Stimulated activated CD4-positive, alpha-beta T cell treated with anti-CD3 and anti-CD28 coated beads, Interleukin-15, amount 100 ng/mL, for 1 hour (primary cell): ENCODE results near the gene TACC2.

ENCODE experiments used
- DNase-seq, 2 donors: peaks; one replicate each; pipeline ENCODE4 v3.0.0-alpha.2; 2020; ENCODE audit warnings: low read depth in 1 of 2, low spot score in 1 of 2

Gene TACC2

DNA sequence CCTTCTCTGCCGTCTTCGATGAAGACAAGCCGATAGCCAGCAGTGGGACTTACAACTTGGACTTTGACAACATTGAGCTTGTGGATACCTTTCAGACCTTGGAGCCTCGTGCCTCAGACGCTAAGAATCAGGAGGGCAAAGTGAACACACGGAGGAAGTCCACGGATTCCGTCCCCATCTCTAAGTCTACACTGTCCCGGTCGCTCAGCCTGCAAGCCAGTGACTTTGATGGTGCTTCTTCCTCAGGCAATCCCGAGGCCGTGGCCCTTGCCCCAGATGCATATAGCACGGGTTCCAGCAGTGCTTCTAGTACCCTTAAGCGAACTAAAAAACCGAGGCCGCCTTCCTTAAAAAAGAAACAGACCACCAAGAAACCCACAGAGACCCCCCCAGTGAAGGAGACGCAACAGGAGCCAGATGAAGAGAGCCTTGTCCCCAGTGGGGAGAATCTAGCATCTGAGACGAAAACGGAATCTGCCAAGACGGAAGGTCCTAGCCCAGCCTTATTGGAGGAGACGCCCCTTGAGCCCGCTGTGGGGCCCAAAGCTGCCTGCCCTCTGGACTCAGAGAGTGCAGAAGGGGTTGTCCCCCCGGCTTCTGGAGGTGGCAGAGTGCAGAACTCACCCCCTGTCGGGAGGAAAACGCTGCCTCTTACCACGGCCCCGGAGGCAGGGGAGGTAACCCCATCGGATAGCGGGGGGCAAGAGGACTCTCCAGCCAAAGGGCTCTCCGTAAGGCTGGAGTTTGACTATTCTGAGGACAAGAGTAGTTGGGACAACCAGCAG, 221.7 kb downstream of the TACC2 start:
- no peak for DNase-seq

DNA sequence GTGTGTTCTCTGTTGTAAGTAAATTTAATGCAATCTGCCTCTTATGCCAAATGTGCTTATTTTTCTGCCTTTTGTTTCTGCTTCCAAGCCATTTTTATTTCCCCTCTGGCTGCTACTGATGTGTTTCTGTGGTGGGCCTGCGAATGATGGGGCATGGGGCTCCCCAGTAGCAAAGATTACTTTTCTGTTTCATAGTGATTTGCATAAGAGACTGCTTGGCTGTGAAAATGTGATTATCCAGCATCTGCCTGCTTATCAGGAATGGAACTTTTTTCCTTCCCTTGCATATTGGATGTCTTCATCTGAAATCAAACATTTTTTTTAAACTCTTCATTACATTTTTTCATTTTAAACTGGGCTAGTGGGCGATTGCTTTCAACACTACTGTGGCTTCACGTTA, 224.4 kb downstream of the TACC2 start:
- no peak for DNase-seq

DNA sequence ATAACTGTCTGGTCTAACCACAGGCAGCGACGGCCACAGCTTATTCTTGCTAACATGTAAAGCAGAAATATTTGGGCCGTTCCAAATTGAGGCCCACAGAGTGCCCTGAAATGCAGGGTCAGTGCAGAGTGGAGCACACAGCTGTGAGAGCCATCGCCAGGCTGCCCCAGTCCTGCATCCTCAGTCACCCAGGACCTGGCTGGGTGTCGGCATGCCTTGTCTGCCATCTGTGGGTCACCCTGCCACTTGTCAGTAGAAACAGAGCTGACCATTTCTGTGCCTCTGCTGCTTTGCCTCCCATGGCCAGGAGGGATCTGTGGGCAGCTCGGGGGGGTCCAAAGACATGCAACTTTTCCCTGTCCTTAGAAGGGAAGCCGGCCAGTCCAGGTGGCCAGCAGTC, 224.8 kb downstream of the TACC2 start:
- no peak for DNase-seq

DNA sequence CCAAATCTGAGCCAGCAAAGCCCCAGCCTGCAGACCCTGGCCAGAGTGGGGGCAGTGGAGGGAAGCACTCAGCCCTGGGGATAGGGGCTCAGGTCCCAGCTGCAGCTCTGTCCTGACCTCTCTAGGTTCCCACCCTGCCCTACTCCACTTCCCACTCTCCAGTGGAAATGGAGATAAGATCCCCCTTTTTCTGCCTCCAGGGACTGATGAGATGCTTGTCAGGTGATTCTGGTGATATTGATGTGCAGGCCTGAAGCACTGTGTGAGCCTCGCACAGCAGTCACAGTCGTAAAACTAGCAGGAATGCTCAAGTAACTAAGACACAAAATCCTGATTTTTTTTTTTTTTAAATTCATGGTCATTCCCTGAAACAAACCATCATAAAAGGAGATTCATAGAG, 227.1 kb downstream of the TACC2 start:
- no peak for DNase-seq

DNA sequence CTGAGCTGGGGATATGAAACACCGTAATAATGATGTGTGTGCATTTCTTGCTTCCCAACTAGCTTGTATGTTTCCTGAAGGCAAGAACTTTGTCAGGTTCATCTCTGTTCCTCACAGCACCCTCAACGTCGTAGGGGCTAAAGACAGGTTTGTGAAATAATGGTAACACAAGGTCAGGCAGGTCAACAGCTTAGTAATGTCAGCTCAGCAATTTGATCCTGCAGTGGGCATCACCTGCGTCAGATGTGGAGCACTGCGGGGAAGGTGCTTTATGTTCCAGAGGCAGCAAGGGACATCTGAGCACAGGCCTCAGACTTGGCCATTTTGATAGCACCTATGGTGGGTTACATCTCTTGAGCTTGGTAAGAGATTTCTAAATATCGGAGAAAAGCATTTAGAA, 230.4 kb downstream of the TACC2 start:
- DNase-seq, result no peak

DNA sequence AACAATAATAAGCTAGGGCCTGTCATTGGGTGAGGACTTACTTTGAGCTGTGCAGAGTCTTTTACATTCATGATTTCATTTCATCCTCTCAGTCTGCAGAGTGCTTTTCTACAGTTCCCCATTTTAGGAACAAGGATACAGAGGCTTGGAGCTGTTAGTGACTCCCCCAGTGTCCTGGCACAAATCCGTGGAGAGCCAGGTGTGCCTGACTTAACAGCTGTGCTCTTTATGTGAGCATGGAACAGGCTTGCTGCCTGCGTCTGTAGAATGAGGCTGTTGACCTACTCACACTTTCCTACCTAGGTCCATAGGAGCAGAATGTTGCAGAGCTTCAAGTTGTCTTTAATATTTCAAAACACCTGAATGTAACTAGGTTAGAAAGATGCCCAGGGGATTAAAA, 231.8 kb downstream of the TACC2 start:
- no peak for DNase-seq

DNA sequence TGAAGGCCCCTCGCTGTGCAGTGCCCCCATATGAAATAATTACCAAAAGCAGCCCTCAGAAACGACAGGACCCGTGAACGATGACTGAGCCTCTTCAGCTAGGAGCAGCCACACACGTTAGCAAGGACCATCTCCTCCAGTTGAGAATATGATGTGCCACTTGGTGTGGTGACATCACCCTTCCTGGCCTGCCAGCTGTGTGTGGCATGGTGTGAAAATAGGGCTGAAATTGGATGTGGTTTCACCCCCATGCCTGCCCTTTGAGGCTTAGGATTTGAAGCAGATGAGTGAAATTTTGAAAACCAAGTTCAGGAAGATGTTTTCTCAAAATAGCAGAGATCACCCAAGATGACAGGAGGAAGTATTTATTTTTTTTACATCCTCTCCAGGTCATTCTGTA, 233.0 kb downstream of the TACC2 start:
- DNase-seq, result no peak

DNA sequence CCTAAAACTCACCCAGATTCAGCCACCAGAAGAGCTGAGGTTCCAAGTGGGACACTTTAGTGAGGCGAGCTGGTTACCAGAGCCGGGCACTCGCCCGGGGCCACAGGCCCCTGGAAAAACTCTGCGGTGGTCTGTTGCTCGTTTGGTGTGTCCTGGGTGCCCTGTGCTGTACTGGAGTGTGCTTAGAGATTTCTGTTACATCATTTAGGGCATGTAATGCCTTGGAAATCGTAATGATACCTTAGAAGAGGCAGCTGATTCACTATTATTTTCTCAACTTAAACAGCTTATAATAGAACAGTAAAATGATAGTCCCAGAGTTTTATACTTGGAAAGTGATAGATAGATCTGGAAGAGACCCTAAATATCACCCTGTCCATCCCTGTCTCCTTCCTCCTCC, 233.7 kb downstream of the TACC2 start:
- no peak for DNase-seq

DNA sequence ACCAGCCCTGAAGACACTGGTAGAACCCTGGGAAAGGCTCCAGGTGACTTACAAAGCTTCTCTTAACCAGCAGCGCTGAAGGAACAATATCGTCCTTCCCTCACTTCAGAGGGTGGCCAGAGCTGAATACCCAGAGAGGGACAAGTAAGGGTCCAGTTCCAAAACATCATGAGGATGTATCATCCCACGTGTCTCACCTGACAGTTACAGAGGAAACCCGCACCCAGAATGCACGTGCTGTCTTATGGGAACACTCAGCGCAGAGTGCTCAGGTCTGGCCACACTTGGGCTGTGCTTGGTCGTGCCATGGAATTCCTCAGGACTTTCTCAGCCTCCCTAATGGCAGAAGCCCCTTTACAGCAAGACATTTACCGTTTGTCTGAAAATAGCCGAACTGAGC, 235.2 kb downstream of the TACC2 start:
- DNase-seq, result no peak

DNA sequence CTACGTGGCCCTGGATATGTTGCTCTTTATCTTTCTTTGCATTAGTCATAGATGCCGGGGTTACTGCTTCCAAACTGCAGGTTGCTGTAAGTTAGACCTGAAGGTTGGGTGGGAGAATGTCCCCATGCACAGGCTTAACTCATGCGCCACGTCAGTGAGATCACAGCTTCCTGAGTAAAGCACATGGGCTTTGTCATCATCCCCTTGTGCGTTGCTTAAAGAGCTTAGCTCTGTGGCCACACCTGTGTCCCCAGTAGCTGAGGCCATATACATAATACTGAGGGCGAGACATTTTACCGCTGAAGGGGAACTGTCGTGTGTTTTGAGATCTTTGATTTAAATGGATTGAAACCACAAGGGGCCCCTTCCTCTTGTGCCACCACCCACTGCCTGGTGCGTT, 236.4 kb downstream of the TACC2 start:
- DNase-seq, result no peak

DNA sequence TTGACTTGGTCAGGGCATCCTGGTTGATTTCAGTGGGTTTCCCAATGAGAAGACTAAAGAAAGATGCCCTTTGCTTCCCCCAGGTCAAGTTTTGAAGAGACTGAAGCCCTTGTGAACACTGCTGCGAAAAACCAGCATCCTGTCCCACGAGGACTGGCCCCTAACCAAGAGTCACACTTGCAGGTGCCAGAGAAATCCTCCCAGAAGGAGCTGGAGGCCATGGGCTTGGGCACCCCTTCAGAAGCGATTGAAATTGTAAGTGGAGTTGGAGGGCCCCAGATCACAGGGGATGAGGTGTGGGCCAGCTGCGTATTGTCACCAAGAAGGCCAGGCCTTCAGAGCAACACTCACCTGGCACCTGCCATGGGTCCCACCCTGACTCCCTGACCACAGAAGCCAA, 238.8 kb downstream of the TACC2 start:
- no peak for DNase-seq

DNA sequence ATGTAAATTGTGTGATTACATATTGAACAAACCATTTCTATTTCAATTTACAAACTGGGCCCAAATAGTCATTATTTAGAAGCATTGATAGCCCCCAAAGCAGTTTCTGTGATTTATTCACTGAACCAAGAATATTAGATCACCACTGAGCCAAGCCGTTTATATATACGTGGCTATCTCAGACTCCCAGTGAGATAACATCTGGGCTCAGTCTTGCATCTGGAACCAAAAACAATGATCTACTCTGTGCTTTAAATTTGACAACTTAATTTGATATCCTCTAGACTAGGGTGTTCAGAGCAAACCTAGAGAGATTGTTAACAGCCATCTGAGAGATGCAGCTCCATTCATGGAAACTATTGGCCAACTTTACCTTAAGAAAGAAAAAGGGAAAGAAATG, 240.7 kb downstream of the TACC2 start:
- no peak for DNase-seq

DNA sequence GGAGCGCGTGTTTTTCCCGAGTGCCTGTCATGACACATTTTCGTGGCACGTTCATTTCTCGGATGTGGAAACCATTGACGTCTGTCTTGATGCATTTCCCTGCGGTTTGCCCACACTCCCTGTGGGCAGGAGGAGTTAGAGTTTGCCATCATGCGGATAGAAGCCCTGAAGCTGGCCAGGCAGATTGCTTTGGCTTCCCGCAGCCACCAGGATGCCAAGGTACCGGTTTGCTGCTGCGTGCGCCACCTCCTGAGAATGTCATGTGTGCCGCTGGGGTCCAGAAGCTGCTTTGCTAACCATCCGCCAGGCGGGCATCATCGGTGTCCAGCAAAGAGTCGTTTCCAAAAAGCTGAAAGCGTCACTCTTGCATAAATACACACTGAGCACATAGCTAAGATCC, 241.3 kb downstream of the TACC2 start:
- no peak for DNase-seq

DNA sequence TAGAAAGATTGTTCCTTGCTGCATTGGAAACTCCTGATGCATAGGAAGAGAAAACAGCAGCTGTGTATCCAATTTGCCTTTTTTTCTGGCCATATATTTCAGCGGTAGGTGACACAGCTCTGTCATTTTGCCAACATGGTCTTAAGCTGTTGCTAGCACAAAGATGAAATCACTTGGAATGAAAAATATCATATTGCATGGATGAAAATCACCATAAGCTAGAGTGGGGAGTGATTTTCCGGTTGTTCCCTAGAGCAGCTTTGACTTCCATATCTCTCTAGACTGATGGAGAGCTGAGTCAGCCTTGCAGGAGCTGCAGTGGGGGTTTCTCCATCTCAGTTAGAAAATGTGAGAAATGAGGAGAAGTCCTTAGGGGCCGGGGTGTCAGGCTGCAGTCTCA, 243.8 kb downstream of the TACC2 start:
- DNase-seq, result no peak

DNA sequence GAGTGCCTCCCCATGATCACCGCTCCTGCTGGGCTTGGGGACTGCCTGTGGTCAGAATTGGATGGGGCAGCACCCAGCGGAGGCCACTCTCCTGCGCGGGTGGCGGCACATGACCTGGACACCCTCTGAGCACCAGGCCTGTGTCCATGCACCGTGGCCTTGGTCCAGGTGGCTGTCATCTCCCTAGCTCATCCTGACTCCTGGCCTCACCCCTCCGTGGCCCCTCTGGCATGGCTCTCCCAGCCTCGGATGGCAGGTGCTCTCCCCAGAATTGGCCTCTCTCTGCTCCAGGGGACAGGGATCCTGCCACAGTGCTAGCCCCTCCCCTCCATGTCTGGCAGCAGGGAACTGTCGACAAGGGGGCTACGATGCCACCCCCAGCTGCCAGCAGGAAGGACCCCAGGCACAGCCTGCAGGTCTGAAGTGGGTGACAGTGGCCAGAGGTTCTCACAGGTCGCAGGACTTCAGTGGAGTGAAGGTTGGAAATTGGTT, 244.9 kb downstream of the TACC2 start:
- DNase-seq, result no peak

DNA sequence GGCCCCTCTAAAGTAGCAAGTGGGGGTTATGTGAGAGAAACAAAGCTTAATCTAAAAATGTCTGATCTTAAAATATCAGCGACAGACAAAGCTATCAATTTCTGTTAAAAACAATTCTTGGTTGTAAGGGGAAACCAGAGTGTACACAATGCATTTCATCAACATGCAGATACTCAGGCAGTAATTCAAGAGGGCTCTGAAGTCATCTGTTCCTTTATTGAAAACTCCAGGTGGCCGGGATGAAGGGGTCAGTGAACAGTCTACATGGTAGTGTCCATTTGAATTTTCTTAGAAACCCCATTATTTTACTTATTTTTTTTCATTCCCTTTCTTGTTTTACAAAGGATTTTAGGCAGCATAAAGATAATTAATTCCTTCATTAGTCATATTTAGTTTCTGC, 245.5 kb downstream of the TACC2 start:
- no peak for DNase-seq

DNA sequence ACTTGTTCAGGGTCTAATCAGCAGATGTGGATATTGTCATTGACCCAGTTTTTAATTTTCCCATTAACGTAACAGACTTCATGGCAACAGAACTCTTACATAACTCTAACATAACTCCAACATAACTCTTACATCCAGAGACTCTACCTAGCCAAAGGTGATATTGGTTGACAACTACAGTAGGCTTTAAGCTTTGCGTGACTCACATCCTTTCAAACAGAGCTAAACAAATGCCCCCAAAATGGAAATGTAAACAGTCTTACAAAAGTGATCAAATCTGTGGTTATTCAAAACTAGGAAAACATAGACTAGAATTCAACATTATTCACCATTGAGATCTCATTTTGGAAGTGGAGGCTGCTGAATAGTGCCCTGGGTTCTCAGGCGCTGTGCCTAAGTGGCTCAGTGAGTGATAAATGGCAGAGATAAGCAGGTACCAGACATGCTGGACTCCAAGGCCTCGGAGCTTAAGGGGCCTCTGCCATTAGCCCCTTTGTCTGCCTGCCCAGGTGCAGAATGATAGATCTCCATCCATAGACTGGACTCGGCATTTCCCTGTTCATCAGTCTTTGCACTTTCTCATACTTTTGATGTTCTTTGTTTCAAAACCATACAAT, 247.8 kb downstream of the TACC2 start:
- no peak for DNase-seq

DNA sequence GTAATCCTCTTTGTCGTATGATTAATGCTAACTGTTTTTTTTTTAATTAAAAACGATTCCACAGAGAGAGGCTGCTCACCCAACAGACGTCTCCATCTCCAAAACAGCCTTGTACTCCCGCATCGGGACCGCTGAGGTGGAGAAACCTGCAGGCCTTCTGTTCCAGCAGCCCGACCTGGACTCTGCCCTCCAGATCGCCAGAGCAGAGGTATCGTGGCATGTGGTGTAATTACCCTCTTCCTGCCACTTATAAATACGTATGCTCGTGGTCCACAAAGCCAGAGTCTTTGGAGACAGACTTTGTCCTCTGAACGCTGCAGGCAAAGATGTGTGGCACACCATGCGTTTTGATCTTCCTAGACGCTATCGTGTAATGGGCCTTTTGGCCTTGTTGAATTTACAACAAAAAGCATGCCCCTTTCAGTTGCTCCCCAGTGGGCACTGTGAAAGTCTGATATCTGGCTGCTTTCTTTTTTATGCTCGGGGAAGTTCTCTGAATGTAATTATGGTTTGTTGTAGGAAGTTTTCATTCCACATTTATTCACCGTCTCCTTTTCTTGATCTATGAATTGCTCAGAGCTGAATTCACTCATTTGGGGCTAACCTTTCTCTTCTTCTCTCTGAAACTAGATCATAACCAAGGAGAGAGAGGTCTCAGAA, 248.5 kb downstream of the TACC2 start:
- DNase-seq, result no peak

DNA sequence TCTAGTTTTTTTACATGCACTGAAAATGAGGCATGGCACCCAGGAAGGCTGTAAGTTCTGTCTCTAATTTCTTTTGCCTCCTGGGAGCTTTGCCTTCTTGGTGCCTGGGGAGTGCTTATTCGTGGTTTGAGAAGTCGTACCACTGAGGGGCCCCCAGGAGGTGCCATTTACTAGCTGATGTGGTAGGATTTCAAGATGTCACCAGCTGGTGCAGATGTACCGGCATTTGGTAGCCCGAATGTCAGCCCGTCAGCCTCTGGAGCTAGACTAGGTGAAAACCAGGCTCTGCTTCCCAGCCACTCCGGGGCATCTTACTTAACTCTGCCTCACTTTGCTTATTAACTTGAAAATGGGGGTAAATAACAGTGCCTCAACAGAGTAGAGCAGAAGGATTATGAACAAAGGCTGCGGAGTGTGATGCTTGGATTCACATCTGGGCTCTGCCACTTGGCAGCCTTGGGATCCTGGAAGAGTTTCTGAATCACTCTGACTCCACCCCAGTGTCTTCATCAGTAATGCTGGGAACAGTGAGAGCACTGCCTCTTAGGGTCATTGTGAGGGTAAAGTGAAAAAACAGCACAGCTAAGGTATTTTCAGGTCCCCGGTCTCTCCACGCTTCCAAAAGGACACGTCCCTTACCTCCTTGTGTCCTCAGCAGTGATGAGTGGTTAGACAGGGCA, 250.8 kb downstream of the TACC2 start:
- no peak for DNase-seq

DNA sequence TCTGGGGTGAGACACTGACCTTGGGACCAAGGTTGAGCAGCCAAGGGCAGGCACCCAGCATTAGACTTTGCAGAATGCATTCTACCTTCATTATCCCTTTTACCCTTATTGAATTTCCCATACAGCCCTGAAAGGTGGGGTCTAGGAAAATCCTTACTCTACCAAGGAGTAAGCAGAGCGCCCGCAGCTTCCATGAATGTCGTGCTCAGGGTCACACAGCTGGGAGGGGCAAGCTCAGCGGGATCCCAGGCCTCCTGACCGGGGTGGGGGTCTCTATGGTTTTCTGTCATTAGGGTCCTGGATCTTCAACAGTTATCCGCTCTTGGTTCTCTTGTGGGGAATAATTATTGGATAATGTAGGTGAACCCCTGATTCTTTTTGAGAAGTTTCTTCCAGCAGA, 251.4 kb downstream of the TACC2 start:
- no peak for DNase-seq

DNA sequence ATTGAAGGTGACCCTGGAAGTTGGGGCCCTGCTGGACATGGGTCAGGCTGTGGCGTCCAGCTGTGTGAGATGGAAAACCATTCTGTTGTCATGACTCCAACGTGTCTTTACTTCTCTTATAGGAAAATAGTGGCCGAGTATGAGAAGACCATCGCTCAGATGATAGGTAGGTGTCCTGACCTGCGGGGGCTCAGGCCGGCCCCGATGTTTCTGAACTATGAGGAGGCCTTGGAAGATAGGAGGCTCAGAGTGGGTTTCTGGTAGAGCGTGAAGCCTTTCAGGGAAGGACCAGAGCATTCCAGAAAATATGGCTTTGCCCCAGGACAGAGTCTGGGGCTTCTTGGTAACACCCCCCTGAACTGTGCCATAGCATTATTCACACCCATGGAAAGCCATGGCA, 252.9 kb downstream of the TACC2 start:
- DNase-seq, result no peak

DNA sequence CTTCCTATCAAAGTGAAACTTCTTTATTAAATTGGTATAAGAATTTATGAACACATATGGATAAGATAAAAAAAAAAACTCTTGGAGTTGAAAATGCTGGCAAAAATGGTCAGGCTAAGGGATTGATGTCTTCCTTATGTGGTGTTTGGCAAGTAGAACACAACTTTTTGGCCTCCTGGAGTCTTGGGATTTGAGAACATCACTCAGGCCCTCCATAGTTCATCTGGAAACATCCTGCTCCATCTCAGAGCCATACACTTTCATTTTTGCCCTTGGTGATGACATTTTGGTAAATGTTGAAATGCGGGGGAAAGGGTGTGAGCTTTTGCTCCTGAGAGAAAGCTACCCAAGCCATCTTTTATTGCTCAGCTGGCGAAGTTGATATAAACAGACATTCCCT, 254.6 kb downstream of the TACC2 start:
- DNase-seq, result no peak
